Stimulated activated CD4-positive, alpha-beta T cell treated with anti-CD3 and anti-CD28 coated beads, TNF-alpha, amount 100 ng/mL, for 48 hours (primary cell): ENCODE measurements around the gene LKAAEAR1.
"Not testable (repeated sequence)": the region's sequence is repeated elsewhere in the genome, so short reads cannot be mapped to it uniquely, and the experiment has no call there.

Source experiments
- DNase-seq, 3 donors: peaks; one replicate each; pipeline ENCODE4 v3.0.0-alpha.2; 2020; ENCODE audit warnings: low read depth in 3 of 3

Gene LKAAEAR1

DNA sequence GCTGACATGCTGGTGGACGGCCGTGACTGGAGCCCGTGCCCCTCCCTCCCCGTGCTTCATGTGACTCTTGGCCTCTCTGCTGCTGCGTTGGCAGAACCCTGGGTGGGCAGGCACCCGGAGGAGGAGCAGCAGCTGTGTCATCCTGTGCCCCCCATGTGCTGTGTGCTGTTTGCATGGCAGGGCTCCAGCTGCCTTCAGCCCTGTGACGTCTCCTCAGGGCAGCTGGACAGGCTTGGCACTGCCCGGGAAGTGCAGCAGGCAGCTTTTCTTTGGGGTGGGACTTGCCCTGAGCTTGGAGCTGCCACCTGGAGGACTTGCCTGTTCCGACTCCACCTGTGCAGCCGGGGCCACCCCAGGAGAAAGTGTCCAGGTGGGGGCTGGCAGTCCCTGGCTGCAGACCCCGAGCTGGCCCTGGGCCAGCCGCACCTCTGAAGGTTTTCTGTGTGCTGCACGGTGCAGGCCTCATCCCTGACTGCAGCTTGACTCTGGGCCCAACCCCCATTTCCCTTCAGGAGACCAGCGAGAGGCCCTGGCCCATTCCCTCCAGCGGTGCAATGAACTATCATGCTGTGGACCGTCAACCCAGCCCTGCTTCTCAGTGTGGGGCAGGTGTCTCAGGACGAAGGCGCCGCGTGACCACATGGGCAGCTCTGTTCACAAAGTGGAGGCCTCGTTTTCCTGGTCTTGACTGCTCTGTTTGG is 15.0 kb upstream of the LKAAEAR1 start:
- DNase-seq = no peak

DNA sequence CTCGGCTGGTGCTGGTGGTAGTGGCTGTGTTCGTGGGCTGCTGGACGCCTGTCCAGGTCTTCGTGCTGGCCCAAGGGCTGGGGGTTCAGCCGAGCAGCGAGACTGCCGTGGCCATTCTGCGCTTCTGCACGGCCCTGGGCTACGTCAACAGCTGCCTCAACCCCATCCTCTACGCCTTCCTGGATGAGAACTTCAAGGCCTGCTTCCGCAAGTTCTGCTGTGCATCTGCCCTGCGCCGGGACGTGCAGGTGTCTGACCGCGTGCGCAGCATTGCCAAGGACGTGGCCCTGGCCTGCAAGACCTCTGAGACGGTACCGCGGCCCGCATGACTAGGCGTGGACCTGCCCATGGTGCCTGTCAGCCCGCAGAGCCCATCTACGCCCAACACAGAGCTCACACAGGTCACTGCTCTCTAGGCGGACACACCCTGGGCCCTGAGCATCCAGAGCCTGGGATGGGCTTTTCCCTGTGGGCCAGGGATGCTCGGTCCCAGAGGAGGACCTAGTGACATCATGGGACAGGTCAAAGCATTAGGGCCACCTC is 14.3 kb upstream of the LKAAEAR1 start:
- no peak for DNase-seq

DNA sequence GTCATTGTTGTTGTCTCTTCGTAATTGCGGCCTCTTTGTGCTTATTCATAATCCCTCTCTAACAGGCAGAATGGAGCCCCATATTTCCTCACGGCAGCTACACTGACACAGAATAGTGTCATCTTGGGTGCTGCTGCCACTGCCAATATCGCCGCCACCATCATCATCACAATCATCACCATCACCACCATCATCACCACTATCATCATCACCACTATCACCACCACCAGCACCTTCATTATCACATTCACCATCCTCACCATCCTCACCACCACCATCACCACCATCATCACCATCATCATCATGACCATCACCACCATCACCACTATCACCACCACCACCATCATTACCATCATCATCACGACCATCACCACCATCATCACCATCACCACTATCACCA is 12.3 kb upstream of the LKAAEAR1 start:
- DNase-seq = no peak

DNA sequence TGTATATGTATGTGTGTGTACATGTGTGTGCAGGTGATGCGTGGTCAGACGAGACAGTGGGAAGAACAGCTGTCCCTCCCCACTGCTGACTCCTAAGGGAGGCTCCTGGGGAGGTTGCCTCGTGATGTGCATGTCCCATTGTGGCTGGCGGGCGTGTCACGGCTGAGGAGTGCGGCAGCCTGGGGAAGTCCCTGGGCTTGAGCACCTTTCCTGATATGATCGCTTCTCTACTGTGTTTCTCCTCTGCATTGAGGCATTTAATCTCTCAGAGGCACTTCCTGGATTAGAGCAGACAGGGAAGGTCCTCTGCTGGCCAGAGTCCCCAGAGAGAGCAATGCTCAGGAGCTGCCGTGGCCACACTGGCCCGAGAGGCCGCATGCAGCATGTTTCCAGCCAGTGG is 11.7 kb upstream of the LKAAEAR1 start:
- no peak for DNase-seq

DNA sequence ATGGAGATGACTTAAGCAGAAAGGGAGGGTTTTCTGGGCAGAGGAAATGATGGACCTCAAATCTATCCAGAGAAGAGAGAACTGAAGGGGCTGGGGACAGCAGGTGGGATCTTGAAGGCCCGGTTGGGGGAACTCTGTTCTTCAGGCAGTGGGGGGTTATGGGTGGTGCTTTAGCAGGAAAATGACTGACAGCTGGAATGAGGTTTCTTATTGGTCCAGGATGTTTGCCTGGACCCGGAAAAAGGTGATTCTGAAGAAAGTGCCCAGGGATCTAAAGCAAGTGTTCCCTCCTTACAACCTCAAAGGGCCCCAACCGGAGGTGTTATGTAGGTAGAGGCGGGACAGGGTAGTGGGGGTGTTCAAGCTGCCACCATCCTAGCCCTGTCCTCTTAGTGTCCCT is 11.3 kb upstream of the LKAAEAR1 start:
- no peak for DNase-seq

DNA sequence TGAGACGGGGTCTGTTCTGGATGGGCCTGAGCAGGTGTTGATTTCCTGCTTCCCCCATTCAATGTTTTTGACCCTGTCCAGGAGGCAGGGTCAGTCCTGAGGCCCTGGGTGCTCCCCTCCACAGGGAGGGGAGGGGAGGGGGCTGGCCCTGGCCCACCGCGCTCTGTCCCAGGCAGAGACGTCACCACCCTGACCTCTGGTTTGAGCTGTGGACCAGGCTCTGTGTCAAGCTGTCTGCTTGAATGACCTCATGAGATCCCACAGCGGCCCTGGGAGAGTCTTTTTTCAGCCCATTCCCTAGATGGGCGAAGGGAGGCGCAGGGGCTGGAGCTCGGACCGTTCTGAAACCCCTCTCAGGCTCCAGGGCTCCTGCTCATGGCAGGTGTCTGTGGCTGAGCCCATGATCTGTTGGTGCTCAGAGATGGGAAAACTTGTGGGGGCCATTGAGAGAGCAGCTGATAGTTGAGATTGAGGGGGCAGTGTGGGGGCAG is 8.9 kb upstream of the LKAAEAR1 start:
- no peak for DNase-seq

DNA sequence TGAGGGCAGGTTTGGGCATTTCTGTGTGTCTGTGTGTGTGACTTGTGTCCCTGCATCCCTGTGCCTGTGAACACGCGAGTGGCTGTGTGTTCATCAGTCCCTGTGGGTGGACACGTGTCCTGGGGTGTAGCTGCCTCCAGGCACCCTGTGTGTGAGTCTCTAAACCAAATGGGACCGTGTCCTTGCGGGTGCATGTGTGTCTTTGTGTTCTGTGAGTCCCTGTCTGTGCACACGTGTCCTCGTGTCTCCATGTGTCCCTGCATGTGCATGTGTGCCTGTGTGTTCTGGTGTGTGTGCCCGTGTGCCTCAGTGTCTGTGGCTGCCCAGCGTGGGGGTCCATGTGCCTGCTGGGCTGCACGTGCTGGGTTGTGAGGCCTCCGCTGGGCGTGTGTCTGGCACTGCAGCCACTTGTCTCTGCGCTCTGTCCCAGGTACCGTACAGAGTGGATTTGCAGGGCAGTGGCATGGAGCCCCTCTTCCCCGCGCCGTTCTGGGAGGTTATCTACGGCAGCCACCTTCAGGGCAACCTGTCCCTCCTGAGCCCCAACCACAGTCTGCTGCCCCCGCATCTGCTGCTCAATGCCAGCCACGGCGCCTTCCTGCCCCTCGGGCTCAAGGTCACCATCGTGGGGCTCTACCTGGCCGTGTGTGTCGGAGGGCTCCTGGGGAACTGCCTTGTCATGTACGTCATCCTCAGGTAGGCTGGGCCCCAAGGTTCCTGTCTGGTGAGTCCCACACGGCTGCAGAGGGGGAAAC is 8.2 kb upstream of the LKAAEAR1 start:
- DNase-seq = no peak

DNA sequence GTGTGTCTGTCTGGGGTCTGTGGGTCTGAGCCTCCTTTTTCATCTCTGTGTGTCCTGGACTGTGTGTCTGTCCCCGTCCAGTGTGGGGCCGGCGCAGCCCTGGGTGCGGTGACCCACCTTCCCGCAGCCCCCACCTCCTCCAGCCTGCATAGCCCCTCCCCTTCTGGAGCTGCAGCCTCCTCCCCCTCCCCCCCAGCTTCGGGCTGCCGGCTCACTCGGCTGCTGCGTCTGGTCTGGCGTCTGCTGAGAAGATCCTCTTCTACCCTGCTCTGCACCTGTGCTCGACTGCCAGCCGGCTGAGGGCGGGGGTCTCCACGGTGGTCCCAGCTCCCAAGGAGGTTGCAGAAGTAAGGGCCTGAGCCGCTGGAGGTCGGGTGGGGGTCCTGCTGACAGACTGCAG is 7.6 kb upstream of the LKAAEAR1 start:
- DNase-seq = no peak

DNA sequence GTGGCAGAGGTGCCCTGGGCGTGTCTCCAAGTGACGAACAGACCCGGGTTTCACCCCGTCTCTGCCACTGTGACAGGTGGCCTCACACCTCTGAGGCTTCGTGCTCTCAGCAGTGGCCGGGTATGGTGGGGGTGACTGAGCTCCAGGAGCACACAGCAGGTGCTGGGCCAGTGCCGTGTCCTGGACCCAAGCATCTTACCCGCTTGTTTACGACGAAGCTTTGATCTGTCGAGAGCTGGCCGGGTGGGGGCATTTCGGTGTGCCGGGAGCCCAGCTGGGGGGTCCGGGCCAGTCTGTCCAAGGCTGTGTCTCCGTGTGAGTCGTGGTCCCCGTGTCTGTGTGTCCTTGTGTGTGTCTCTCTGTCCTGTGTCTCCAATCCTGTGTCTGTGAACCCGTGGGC is 7.1 kb upstream of the LKAAEAR1 start:
- no peak for DNase-seq

DNA sequence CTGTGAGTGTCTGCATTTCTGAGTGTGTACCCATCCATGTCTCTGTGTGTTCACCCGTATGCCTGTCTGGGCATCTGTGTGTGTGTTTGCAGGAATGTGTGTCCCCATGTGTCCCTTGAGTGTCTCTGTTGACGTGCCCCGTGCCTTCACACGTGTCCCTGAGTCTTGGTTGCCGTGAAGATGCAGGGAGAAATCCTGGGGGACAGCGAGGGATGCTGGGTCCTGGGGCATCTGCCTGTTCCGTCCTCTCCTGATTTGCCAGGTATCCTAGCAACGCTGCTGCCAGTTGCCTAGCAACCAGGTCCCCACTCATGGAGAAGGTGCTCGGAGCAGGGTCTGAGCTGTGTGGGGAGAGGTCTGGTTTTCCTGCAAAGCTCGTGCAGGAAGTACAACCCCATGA is 6.0 kb upstream of the LKAAEAR1 start:
- DNase-seq = no peak

DNA sequence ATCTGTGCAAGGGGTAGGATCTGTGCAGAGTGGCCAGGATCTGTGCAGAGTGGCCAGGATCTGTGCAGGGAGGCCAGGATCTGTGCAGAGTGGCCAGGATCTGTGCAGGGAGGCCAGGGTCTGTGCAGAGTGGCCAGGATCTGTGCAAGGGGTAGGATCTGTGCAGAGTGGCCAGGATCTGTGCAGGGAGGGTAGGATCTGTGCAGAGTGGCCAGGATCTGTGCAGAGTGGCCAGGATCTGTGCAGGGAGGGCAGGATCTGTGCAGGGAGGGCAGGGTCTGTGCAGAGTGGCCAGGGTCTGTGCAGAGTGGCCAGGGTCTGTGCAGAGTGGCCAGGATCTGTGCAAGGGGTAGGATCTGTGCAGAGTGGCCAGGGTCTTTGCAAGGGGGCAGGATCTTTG is 4.4 kb upstream of the LKAAEAR1 start:
- not testable (repeated sequence) for DNase-seq

DNA sequence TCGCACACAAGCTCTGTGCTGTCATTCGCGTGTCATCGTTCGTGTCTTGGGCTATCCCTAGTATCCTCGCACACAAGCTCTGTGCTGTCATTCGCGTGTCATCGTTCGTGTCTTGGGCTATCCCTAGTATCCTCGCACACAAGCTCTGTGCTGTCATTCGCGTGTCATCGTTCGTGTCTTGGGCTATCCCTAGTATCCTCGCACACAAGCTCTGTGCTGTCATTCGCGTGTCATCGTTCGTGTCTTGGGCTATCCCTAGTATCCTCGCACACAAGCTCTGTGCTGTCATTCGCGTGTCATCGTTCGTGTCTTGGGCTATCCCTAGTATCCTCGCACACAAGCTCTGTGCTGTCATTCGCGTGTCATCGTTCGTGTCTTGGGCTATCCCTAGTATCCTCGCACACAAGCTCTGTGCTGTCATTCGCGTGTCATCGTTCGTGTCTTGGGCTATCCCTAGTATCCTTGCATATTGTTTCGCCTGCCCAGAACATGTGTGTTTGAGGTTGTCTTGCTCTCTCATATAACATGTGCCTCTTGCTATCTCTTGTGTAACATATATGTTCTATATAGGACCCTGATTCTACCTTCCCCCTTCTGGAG is 3.1 kb upstream of the LKAAEAR1 start:
- DNase-seq = not testable (repeated sequence)

DNA sequence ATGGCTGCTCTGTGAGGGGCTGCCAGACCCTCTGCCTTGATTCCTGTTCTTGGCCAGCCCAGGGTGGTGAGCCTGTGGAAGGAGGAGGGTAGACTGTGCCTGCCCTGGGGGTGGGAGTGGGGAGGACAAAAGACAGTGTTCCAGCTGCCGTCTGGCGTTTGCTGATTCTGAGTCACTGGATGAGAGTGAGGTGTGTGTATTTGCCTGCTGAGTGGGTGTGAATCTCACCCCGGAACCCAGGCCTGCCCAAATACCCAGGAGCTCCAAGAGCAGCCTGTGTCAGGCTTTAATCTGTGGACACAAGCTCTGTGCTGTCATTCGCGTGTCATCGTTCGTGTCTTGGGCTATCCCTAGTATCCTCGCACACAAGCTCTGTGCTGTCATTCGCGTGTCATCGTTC is 2.6 kb upstream of the LKAAEAR1 start:
- DNase-seq = no peak

DNA sequence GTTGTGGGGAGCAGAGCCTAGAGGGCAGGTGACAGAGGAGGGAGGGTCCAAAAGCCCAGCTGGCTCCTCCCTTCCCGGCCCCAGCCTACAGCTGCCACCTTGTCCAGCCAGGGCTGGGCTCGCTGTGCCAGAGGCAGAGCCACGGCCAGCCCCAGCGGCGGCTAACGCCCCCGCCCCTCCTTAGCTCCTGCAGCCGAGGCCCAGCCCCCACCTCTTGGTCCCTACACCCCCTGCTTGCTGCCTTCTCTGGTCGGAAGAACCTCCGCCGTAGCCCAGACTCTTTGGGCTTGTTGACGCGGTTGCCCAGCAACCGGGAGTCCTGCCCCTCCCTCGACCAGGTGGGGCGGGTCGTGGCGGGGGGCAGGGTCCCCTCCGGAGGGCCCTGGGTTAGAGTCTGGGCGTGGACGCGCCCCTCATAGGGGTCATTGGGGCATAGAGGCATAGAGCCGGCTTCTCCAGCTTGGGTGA is 521 bp upstream of the LKAAEAR1 start:
- no peak for DNase-seq

DNA sequence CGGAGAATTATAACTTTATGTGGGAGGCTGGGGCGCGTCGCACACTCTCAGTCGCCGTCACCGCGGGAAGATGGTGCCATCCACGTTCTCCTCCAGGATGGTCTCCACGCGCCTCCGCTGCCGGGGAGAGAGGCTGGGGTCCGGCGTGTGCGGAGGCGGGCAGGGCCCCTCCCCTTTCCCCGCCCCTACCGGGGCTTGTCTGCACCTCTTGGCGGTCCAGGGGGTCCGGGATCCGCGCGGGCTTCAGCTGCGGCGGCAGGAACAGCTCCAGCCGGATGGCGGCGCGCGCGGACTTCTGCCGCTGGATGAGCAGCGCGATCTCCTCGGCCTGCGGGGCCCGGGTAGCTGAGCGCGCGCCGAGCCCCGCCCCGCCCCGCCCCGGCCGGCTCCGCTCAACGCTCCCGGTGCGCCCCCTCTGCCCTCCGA is 807 bp downstream of the LKAAEAR1 start:
- DNase-seq = peak in 2 of 3 donors; percentile 43 to 74

DNA sequence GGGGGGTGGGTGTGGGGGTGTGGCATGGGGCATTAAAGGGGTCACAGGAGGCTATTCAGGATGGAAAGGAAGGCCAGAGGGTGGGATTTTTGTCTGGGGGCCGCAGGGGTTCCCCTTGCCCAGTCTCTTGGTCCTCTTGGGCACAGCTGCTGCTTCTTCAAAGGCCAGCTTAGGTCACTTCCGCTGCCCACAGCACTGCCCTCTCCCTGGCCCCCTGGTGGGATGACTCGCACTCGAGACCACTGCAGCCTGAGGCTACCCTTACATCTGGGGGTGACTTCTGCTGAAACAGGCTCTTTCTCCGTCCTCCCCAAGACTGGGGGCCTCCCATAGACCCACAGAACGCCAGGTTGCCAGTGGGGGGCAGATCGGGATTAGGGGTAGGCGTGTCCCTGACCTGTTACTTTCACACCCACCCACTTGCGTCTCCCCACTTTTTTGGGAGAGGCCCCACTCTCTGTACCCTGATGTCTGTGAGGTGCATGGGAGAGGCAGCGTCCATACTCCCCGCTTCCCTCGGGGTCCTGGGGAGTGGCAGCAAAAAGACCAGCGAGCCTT is 1.3 kb downstream of the LKAAEAR1 start:
- DNase-seq = no peak

DNA sequence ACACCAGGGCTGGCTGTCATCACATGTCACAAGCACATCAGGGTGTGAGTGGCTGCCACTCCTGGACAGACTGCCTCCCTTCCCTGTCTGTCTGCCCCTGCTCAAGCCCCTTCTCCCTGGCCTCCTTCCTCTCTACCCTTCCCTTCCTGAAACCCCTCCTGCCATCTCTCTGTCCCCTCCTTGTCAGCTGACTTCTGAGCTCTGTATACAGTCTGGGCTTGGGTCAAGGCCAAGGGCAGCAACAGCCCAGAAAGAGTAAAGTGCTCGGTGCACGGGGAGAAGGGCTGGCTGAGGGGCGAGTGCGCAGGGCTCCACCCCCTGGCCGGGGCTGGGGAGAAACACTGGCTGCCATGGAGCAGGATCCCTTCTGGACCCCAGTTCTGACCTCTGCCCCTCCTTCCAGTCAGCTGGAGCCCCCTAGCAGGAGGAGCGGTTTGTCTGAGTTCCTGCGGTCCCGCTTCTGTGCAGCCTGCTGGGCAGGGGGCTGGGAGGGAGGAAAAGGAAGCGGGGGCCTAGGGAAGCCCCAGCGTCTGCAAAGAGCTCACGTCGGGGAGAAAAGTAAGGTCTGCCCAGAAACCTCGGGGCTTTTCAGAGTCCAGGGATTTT is 2.0 kb downstream of the LKAAEAR1 start:
- DNase-seq = no peak

DNA sequence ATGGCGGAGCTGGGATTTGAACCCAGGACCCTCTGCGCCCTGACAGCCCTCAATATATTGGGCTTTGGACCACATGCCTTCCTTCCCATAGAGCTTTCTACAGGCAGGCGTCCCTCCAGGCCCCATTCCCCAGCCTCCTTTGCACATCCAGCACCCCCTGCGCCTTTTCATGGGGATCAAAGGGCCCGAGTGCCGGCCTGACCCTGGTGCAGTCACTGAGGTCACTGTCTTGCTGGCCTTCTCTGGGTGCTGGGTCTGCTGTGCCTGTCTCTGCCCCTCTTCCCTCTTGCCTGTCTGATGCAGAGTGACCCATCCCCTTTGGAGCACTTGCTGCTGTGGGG is 2.6 kb downstream of the LKAAEAR1 start:
- DNase-seq = no peak

DNA sequence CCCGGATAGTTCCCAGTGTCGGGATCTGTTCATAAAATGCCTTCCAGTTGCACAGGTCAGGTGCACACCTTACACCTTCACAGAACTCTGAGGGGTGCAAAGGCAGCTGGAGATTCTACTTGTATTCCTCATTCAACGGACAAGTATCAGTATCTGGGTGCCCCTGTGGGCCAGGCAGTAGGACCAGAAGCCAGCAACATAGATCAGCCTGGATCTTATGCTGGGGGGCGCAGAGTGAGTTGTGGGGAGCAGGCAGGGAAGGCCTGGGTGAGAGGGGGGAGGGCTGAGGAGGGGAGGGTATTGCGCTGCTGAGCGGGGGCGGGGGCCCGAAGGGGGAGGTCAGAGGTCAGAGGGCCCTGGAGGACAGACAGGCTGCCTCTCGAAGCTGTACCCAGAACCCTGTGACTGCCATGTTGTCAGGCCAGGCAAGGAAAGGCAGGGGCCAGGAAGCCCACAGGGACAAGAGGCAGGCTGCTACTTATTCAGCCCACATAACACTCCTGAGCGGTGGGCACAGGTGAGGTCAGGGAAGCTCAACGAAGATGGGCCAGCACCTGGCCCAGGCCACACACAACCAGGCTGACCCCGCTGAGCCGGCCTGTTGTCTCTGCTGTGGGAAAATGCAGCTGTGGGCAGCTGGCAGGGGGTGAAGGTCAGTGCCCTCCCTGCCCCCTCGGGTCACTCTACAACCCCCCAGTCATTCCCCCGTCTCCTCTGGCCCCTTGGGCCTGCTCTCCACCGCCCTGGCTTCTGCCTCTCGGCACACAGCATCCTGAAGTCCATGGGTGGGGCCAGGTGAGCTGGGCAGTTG is 3.2 kb downstream of the LKAAEAR1 start:
- no peak for DNase-seq

DNA sequence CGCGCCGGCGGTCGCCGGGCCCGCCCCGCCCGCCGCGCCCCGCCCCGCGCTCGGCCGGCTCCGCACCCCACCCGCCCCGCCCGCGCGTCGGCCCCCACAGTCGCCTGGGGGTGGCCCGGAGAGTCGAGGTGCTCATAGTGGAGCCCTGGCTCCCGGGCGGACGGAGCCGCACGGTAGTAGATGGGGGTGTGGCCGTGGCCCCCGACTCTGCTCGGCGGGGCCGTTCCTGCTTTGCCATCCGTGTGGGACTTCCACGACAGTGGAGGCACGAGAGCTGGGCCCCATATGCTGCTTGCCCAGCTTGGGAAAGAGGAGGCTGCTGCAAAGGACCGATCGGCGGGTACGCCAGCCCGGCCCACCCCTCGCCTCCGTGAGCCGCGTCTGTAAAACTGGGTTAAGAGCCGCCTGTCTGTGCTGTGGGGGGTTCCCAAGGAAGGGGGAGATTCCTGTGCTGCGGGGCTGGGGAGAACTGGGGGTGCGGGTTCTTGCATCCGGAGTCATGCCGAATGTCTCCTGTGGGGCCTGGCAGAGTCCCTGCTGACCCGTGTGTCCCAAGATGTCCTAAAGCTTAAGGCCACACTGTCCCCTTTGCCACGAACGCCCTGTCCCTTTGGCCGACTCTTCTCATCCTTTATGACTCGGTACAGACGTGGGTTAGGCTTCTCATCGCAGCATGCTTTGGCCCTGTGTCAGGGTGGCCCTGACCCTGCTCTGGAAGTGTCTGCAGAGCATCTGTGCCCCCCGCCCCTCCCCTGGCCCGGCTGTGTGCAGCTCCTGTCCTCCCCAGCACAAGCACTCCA is 4.0 kb downstream of the LKAAEAR1 start, which contains the start of gene OPRL1:
OPRL1 (plus strand) TSS at position 70 of the 800 bp plus-strand sequence. CDS start 12,639 bp downstream, outside the sequence.
- DNase-seq = no peak
